ENCODE measurements around the gene CGNL1.

The CGNL1 gene

DNA sequence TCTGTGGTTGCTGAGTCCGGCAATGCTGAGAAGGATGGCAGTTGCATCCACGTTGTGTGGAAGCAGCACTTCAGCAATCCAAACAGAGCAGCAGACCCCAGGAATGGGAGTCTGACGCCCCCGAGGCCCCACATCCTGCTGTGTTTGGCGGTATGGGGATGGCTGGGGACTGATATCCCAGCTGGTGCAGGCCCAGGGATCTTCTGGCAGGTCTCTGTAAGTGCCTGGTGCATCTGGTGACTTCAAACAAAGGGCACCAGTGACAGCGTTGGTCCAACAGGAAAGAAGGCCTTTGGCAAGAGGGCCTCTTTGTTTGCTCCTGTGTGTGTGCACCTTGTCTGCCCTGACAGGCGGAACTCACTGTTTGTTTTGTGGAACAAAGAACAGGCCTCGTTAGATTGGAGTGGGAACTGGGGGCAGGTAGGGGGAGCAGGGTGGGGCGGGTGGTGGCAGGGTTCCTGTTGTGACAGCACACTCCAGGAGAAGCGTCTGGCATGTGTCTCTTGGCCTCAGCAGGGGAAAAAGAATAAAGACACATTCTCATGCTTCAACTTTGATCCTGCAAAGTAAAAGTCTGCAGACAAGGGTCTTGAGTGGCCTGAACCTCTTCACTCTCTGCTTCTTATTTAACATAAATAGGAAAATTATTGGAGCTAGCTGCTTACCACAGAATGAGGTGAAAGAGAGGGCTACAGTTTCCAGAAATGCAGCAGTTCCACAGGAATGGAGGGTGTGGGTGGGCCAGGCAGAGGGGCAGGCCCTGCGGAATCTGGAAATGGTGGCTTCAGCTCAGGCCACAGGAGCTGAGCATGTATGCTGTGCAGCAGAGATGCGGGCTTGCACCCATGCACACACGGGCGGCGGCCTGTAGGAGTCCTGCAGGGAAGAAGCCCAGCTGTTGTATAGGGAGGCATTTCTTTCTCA lies 120.9 kb downstream of the CGNL1 start:
- DNase-seq (ENCODE audit: low read depth in 2 of 2) = no peak

DNA sequence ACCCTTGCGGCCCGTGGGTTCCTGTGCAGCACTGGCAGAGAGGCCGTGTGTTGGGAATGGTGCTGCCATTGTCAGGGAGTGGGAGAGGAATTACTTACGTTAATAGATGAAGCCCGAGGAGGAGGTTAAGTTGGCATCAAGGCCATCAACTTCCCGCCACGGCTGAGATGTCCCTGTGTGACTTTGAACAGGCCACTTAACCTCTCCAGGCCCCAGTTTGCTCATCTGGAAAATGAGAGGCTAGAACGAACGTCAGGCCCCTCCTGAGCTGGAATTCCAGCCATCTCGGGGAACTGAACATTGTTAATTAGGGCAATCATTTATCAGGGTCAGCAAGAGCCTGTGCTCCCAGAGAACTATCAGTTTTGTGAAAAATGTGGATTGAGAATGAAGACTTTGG lies 124.0 kb downstream of the CGNL1 start:
- DNase-seq (ENCODE audit: low read depth in 2 of 2) = no peak

DNA sequence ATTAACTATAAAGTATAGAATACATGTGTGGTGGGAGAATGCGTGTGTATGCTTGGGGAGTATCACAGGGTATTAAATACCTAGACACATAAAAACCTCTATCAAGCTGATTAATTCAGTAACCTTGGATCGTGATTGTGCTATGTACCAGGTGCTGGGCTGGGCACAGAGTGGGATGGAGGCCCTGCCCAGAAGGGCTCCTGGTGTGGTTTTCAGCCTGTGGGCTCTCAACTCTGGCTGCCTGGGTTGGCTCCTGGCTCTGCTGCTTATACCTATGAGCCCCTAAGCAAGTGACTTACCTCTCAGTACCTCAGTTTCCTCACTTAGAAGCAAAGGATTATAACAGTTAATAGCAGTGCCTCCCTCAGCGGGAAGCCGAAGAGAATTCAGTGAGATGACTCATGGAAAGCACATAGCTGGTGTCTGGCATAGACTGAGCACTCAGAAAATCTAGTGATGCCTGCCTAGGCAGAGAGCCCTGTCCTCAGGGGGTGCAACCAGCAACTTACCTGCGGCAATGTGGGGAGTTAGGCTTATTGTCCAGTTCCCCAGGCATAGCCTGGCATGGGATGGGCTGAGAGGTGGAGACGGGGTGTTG lies 124.8 kb downstream of the CGNL1 start:
- no peak for DNase-seq (ENCODE audit: low read depth in 2 of 2)

- no peak for DNase-seq (ENCODE audit: low read depth in 2 of 2)
Measured at GRCh38 chr15:57502116-57502515, 125.8 kb downstream of the CGNL1 start.

DNA sequence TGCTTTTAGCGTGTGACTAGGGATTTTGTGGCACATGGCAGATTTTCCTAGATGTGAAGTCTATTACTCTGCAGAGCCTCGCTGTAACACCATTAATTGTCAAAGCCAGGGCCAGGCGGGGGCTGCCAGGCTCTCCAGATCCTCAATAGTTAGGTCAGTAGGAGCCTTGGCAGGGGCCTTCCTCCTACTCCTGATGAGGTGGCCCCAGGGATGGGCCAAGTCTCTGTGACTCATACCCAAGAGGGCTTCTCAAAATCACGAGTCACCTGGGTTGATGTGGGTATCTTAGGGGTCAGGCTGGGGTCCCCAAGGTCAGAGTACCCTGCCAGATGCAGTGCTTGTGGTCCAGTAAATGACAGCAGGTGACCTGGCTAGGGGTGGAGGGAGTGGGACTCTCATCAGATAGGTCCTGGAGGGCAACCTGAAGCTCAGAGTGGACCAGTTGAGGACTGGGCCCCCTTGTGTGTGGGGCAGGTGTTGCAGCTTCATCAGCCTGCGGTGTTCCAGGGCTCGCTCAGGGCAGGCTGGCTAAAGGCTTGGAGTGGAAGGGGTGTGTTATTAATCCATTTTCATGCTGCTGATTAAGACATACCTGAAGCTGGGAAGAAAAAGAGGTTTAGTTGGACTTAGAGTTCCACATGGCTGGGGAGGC lies 126.9 kb downstream of the CGNL1 start:
- DNase-seq (ENCODE audit: low read depth in 2 of 2) = no peak

DNA sequence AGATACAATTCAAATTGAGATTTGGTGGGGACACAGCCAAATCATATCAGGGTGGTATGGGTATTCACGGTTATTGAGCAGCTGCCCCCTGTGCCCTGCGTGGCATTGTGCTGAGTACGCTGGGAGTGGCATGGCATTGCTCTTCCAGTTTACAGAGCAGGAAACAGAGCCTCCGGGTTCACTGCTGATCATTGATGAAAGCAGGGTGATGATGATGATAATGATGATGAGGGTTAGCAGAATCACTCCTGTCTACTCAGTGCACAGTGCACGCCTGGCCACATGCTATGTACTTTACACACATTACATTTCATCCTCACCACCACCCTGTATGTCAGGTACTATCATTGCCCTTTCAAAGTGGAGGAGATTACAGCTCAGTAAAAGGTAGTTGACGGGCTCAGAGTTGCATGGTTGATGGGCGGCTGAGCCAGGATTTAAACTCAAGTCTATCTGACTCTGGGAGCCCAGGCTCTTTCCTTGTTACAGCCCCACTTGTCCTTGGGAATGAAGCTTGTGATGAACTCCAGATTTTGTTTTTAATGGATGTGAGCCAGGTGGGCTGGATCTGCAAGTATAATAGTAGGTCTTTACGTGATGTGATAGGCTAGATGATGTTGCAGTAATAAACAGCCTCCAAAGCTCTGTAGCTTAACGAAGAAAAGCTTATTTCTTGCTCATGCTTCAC lies 127.8 kb downstream of the CGNL1 start:
- DNase-seq (ENCODE audit: low read depth in 2 of 2) = no peak

DNA sequence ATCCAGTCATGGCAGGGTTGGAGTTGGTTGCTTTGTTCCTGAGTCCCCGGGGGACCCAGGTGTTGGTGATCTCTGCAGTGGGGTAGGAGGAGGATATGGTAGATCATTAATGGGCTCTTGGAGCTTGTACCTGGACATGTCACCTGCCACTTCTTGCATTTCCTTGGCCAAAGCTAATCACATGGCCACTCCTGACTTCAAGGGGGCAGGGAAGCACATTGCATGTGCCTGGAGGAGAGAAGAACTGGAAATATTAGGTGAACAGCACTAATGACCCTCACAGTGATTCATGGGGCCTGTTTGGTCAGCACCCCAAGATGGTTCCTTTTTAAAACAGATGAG lies 128.3 kb downstream of the CGNL1 start:
- no peak for DNase-seq (ENCODE audit: low read depth in 2 of 2)

DNA sequence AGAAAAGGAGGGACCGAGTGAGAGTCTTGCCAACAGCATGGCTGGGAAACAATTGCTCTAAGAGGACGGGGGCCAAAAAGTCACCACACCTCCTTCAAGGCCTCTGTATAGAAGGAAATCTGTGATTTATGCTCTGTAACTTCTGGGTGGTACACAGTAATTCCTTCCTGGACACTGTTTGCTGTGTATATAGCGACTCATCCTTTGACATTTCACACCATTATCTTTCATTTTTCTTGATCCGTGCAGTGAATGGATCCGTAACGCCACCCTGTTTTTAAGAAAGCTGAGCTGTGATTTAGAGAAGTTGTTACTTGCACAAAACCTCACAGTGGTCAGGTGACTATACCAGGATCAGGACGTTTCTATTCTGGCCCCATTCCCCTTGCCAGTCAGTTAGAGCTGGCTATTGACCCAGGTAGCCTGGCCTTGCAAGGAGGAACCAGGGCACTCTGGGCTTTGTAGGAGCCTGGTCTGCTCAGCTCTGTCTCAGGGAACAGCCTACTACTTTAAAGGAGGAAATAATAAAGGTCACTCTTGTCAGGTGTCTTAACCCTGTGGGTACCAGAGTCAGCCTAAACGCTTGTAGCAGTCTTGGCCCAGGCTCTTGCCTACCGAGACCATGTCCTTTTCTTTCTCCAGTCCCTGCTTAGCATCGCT lies 128.9 kb downstream of the CGNL1 start:
- DNase-seq (ENCODE audit: low read depth in 2 of 2) = no peak

DNA sequence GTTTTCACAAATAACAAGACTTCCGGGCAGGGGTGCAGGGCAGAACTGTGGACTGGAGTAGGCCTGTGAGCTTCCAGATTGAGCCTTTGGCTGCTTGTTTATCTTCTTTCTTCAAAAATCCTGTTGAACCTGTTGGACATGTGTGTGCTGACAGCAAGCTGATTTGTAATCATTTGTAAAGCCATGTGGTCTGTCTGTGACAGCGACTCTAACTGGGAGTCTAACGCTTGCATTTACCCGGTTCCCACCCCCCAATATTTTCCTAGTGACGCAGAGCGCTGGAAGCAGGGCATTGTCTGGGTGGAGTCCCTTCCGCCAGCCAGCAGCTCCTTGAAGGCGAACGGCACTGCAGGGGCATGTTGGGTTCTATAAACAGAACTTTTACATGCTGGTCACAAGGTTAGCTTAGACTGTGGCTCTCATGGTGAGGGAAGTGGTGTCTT lies 129.7 kb downstream of the CGNL1 start:
- DNase-seq (ENCODE audit: low read depth in 2 of 2) = no peak

DNA sequence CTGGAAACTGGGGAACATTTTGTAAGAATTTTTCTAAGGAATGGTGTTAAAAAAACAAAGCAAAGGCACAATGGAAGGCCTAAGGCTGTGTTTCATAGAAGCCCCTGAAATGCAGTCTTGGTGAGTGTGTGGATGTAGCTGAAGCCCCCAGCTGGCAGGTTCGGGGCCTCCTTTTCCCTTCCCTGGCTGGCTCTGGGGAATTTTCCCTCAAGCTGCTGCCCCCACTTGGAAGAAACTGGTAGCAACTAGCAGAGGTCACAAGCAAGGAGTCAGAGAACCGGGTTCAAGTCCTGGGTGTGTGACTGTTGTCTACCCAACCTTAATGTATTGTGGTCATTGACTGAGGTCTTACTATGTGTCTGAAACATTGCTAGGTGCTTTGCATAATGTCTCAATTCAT lies 130.1 kb downstream of the CGNL1 start:
- no peak for DNase-seq (ENCODE audit: low read depth in 2 of 2)

- DNase-seq (ENCODE audit: low read depth in 2 of 2) = no peak
Measured at GRCh38 chr15:57507111-57507510, 130.8 kb downstream of the CGNL1 start.

DNA sequence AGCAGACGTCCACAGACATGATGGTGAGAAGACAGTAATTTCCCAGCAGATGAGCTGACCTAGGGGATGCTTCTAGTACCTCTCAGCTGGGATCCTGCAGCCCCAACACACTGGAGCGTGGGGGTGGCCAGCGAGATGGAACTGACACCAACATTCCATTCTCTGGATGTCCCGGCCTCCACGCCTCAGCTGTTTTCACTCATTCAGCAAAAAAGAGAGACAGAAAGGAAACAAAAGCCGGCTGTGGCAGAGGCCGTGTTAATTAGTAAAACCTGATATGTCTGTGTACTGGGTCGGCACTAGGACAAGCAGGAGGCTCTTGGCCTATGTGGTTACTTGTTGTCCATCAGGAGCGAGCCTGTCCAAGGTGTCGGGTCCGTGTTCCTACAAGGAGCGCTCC lies 132.8 kb downstream of the CGNL1 start:
- DNase-seq (ENCODE audit: low read depth in 2 of 2) = no peak

- DNase-seq (ENCODE audit: low read depth in 2 of 2) = no peak
Measured at GRCh38 chr15:57509965-57510364, 133.7 kb downstream of the CGNL1 start.

DNA sequence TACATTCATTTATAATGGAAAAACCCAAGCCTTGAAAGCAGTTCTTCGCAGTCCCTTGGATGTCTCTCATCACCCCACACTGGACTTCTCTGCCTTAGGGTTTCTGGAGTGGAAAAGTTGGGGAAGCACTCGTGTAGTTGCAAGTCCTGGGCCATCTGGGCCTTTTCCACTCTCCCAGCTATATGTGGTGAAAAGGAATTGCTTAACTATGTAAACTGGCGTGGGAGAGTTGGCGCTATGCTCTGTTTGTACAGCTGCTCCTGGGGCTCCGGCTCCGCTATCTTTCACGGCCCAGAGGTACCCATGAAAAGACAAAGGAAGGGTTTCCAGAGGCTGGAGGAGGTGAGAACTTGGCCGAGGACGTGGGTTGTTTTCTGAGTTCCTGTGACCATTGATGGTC lies 134.3 kb downstream of the CGNL1 start:
- DNase-seq (ENCODE audit: low read depth in 2 of 2) = no peak

DNA sequence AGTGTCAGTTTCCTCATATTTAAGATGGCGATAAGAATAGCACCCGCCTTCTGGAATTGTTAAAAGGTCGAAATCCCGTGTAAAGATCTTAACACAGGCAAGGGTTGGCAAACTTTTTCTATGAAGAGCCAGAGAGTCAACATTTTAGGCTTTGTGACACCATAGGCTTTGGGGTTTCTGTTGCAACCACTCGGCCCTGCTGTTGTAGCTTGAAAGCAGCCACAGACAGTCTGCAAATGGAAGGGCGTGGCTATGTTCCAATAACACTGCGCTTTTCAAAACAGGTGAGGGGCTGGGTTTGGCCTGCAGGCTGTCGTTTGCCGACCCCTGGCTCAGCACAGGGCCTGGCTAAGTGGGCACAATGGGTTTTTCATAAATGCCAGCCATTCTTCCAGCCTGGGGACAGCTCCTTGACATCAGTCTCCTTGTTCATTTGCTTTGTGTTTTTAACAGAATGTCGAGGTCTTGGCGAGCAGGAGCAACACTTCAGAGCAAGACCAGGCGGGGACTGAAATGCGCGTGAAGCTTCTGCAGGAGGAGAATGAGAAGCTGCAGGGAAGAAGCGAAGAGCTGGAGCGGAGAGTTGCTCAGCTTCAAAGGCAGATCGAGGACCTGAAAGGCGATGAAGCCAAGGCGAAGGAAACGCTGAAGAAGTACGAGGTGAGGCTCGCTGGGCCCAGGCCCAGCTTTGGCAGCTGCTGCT lies 140.2 kb downstream of the CGNL1 start:
- DNase-seq (ENCODE audit: low read depth in 2 of 2) = no peak

GRCh38 chr15:57517030-57517671 lies 140.8 kb downstream of the CGNL1 start:
- no peak for DNase-seq (ENCODE audit: low read depth in 2 of 2)

DNA sequence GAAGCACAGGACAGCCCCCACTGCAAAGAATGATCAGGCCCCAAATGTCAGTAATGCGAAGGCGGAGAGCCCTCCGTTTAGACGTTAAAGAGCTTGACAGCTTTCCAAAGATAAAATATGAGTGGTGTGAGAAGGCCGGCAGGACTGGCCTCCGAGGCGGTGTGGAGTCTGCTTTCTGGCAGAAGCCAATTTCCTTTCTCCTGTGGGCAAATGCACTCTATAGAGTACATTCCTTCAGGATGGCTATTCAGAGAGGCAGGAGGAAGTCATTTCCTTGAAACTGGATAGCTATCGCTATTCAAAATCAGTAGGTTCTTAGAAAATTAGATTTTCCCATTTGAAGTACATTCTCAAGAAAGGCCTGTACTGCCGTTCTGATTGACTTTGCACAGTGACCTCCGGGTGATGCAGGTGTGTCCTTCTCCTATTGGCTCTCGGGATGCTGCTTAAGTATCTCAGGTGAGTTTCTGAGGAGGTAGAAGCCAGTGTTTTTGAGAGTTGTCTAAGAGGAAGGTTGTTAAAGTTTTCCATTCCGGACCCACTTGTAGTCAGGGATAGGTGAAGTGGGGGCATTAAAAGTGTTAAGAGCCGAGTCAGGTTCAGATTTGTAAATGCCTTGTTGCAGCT lies 142.6 kb downstream of the CGNL1 start:
- no peak for DNase-seq (ENCODE audit: low read depth in 2 of 2)

GRCh38 chr15:57519806-57520205 lies 143.5 kb downstream of the CGNL1 start:
- DNase-seq (ENCODE audit: low read depth in 2 of 2) = no peak

DNA sequence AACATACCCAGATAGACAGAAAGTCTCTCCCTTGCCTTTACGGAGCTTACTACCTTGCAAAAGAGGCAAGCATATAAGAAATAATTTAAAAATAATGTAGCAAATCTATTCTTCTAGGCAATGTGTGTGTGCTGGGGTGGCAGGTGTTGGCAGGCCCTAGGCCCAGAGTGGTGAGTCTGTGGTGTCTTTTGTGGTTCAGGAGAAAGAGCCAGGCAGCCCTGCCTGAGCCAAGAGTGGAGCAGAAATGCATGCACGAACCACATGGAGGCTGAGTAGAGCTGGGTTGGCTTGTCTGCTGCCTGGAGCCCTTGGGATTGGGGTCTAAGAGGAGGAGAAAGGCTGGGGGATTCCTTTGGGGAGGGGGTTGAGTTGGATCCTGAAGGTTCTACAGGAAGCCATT lies 145.2 kb downstream of the CGNL1 start:
- no peak for DNase-seq (ENCODE audit: low read depth in 2 of 2)

DNA sequence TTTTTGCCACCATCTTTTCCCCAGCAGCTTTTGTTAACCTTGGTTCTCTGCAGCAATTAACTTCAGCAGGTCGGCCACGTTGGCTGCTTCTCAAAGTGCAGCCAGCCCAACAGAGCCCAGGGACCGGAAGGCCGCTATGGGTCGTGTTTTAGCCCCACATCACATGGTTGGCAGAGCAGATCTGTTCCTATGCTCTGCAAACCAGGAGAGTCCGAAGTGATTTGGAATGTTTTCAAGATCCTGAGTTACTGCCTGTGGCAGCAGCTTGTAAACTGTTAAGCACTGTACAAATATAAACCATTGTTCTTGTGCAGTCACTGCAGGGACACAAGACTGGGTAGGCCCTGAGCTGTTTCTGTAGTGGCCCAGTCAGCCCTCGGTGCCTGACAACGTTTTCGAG lies 145.8 kb downstream of the CGNL1 start:
- no peak for DNase-seq (ENCODE audit: low read depth in 2 of 2)

All from stimulated activated CD4-positive, alpha-beta T cell treated with anti-CD3 and anti-CD28 coated beads, Interleukin-12 subunit alpha, Interleukin-12 subunit beta, amount 100 ng/mL, for 24 hours (primary cell).